Smooth muscle cell of the brain vasculature (primary cell): ENCODE data around the gene FRMPD1.
"Not testable (repeated sequence)": the region's sequence is repeated elsewhere in the genome, so short reads cannot be mapped to it uniquely, and the experiment has no call there.

ENCODE experiments used
- DNase-seq: peaks from one replicate; pipeline ENCODE4 v3.0.0-alpha.2; 2012; ENCODE audit warnings: low read depth, low spot score

FRMPD1 gene

GRCh38 chr9:37650873-37651768 lies at the start of gene FRMPD1:
TSS of gene FRMPD1 (plus strand) at chr9:37650954. CDS start at chr9:37692642, 41,688 bp downstream.
- no peak for DNase-seq

- not testable (repeated sequence) for DNase-seq
These were observed 48.7 kb upstream of the FRMPD1 start for GRCh38 chr9:37602061-37602460.

- DNase-seq, result no peak
These were observed 47.9 kb upstream of the FRMPD1 start for GRCh38 chr9:37602817-37603216.

- no peak for DNase-seq
These were observed 46.5 kb upstream of the FRMPD1 start for GRCh38 chr9:37604296-37604695.

GRCh38 chr9:37608250-37608649 lies 42.5 kb upstream of the FRMPD1 start:
- DNase-seq, result no peak

- no peak for DNase-seq
These were observed 40.9 kb upstream of the FRMPD1 start for GRCh38 chr9:37609735-37610397.

- DNase-seq, result no peak
These were observed 39.7 kb upstream of the FRMPD1 start for GRCh38 chr9:37611014-37611413.

GRCh38 chr9:37611961-37612360 lies 38.8 kb upstream of the FRMPD1 start:
- no peak for DNase-seq

GRCh38 chr9:37617161-37617560 lies 33.6 kb upstream of the FRMPD1 start:
- DNase-seq, result no peak

- DNase-seq, result no peak
These were observed 32.9 kb upstream of the FRMPD1 start for GRCh38 chr9:37617832-37618231.

- DNase-seq, result no peak
These were observed 31.9 kb upstream of the FRMPD1 start for GRCh38 chr9:37618817-37619216.

- no peak for DNase-seq
These were observed 30.9 kb upstream of the FRMPD1 start for GRCh38 chr9:37619806-37620205.

- DNase-seq, result no peak
These were observed 30.4 kb upstream of the FRMPD1 start for GRCh38 chr9:37620396-37620795.

- DNase-seq, result no peak
These were observed 29.3 kb upstream of the FRMPD1 start for GRCh38 chr9:37621273-37622121.

GRCh38 chr9:37622462-37622861 lies 28.3 kb upstream of the FRMPD1 start:
- DNase-seq, result no peak

GRCh38 chr9:37623267-37623666 lies 27.5 kb upstream of the FRMPD1 start:
- no peak for DNase-seq

- DNase-seq, result no peak
These were observed 26.7 kb upstream of the FRMPD1 start for GRCh38 chr9:37624073-37624472.

- DNase-seq, result no peak
These were observed 25.6 kb upstream of the FRMPD1 start for GRCh38 chr9:37625036-37625757.

- no peak for DNase-seq
These were observed 25.0 kb upstream of the FRMPD1 start for GRCh38 chr9:37625758-37626147.

- no peak for DNase-seq
These were observed 24.0 kb upstream of the FRMPD1 start for GRCh38 chr9:37626708-37627292.

GRCh38 chr9:37632479-37632878 lies 18.3 kb upstream of the FRMPD1 start:
- DNase-seq, result no peak
